Sigmoid colon (tissue), 4 donors: ENCODE measurements around the gene THOC1.

Experiments
- EP300 ChIP-seq, 4 donors: sonication (generic); formaldehyde crosslinking; IDR thresholded peaks; one replicate each; pipeline ENCODE4 v1.6.1; 2017; ENCODE audit warnings: antibody characterized with exemption in 4 of 4
- POLR2A ChIP-seq, 2 donors: fragments of 450-650 bp; IDR thresholded peaks; one replicate each; pipeline ENCODE4 v1.6.1; 2016; ENCODE audit warnings: antibody characterized with exemption in 2 of 2, mild to moderate bottlenecking in 2 of 2, moderate library complexity in 2 of 2
- POLR2AphosphoS5 ChIP-seq, 4 donors: sonication (generic); formaldehyde crosslinking; IDR thresholded peaks; one replicate each; pipeline ENCODE4 v1.6.1; 2017; ENCODE audit warnings: antibody characterized with exemption in 4 of 4
- TF ChIP-seq, protein P1 (sequence below), 4 experiments: fragments of 450-650 bp in 3 of 4; fragments of 200-600 bp in 1 of 4; IDR thresholded peaks; one replicate each; pipeline ENCODE4 v1.5.1; 2016 to 2019; ENCODE audit warnings: antibody characterized with exemption in 4 of 4, mild to moderate bottlenecking in 3 of 4, moderate library complexity in 2 of 4

DNA sequence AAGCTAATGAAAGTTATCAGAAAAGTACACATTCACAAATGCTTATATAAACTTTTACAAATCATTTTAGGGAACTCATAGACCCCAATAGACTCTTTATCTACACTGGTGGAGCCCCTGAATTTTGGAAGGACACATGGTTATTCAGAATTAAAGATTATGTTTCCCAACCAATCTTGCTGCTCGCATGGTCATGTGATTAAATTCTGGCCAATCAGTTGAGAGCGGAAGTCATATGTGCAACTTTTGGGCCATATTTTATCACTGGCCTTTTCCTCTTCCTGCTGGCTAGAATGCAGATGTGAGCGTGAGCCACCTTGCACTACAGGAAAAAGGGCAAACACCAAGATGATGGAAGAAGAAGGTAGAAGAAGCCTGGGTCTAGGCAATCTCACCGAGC lies 19.8 kb downstream of the THOC1 start:
- no peak for TF ChIP-seq EP300 (IDR thresholded peaks at IDR 0.05)
- TF ChIP-seq, protein P1, sequence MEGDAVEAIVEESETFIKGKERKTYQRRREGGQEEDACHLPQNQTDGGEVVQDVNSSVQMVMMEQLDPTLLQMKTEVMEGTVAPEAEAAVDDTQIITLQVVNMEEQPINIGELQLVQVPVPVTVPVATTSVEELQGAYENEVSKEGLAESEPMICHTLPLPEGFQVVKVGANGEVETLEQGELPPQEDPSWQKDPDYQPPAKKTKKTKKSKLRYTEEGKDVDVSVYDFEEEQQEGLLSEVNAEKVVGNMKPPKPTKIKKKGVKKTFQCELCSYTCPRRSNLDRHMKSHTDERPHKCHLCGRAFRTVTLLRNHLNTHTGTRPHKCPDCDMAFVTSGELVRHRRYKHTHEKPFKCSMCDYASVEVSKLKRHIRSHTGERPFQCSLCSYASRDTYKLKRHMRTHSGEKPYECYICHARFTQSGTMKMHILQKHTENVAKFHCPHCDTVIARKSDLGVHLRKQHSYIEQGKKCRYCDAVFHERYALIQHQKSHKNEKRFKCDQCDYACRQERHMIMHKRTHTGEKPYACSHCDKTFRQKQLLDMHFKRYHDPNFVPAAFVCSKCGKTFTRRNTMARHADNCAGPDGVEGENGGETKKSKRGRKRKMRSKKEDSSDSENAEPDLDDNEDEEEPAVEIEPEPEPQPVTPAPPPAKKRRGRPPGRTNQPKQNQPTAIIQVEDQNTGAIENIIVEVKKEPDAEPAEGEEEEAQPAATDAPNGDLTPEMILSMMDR (IDR thresholded peaks at IDR 0.05): no peak
- no peak for TF ChIP-seq POLR2AphosphoS5 (IDR thresholded peaks at IDR 0.05)
- TF ChIP-seq POLR2A (IDR thresholded peaks at IDR 0.05): no peak
